ENCODE data around the gene ZIK1. TPM values are rescaled to one million over a fixed set of nuclear protein-coding genes. Genes with fewer than 3 reads are reported as not detected.
A peak's percentile ranks its signal among the peaks of the same experiment; 100 is the strongest.

Gene ZIK1
- total and polyA plus RNA-seq, 4 donors: 1.0 to 13.8 (median 3.5) TPM

DNA sequence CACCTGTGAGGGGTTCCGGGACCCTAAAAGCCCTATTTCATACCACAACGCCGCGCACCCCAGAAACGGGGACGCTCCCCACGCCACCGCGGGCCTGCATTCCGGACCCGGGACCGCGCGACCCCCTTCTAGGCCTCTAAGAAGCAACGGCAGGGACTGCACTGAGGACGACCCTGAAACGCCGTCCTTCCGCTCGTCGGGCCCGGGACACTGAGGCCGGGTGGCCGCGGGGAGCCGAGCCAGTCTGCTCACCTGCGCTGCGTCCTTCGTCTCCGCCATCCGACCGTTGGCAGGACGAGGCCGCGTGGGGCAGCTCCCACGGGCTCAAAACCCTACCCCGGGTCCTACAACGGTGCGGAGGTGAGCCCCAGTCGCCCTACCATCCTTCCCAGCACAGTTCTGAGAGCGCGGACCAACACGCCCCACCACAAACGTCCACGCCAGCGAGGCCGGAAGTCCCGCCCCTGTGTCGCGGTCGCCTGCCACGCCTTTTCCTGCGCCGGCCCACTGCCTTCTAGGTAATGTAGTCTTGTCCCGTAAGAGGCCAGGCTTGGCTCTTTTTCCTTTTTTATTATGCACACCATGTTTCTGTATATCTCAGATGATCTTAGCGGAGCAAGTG lies 24.4 kb upstream of the ZIK1 start, which contains the start of gene ZNF550:
ZNF550 (minus strand) TSS at position 460 of the 622 bp plus-strand sequence; CDS start at position 279, 181 bp downstream.
- Histone ChIP-seq H3K36me3 (ENCODE audit: control insufficient read depth in 4 of 4, insufficient read depth in 4 of 4, low read length in 4 of 4) (peaks cover 8 to 19% (median 16%) of the 10 kb centered on the region in 4 donors), H3K9me3 (ENCODE audit: control insufficient read depth in 4 of 4, insufficient read depth in 3 of 4, low read length in 3 of 4) (peaks cover 0 to 23% (median 11%) of the 10 kb centered on the region in 4 donors), H3K27me3 (ENCODE audit: control insufficient read depth in 3 of 3, insufficient read depth in 3 of 3, low read length in 2 of 3) (no peaks in the 10 kb centered on the region), H3K9ac (ENCODE audit: insufficient read depth in 1 of 2, low read length in 2 of 2) (peak within 1 kb of the TSS; percentile 59 to 83), H3K4me1 (ENCODE audit: control insufficient read depth in 5 of 5, insufficient read depth in 5 of 5, low read length in 5 of 5) (peaks cover 5 to 14% (median 12%) of the 10 kb centered on the region in 5 donors), H3K27ac (ENCODE audit: low read depth in 1 of 2, low read length in 1 of 2) (peak within 1 kb of the TSS; percentile 59 to 82), H3K4me3 (peak within 1 kb of the TSS; percentile 98)
- TF ChIP-seq, protein P1, sequence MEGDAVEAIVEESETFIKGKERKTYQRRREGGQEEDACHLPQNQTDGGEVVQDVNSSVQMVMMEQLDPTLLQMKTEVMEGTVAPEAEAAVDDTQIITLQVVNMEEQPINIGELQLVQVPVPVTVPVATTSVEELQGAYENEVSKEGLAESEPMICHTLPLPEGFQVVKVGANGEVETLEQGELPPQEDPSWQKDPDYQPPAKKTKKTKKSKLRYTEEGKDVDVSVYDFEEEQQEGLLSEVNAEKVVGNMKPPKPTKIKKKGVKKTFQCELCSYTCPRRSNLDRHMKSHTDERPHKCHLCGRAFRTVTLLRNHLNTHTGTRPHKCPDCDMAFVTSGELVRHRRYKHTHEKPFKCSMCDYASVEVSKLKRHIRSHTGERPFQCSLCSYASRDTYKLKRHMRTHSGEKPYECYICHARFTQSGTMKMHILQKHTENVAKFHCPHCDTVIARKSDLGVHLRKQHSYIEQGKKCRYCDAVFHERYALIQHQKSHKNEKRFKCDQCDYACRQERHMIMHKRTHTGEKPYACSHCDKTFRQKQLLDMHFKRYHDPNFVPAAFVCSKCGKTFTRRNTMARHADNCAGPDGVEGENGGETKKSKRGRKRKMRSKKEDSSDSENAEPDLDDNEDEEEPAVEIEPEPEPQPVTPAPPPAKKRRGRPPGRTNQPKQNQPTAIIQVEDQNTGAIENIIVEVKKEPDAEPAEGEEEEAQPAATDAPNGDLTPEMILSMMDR (IDR thresholded peaks at IDR 0.05; ENCODE audit: control extremely low read depth, extremely low read depth): no peak
- ATAC-seq (ENCODE audit: insufficient read depth, low FRiP score) (peak; percentile 91), DNase-seq (peak; percentile 91 to 96 (median 95))
- WGBS, 2 donors: 0% methylated on average over 56 of the region's 56 CpGs

DNA sequence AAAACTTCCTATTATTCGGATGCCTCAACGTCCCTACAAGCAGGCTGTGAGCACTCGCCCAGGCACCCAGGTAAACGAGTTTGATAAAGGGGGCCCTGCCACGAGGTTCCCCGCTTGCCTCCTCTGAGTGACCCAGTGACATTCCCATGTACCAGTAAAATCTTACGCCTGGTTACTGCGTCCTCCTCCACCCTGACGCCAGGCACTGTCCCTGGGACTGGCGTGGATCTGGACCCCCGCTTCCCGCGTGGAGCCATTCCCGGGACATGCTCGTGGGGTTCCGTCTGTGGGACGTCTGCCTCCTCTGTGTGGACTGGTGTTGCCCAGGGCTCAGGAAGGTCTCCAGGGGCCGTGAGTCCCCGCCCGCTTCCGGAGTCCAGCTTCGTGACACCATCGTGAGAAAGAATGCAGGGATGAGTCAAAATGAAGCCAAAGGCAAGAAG lies 23.9 kb upstream of the ZIK1 start:
- peak; percentile 30 for ATAC-seq (ENCODE audit: insufficient read depth, low FRiP score)
- Histone ChIP-seq H3K27me3 (ENCODE audit: control insufficient read depth in 3 of 3, insufficient read depth in 3 of 3, low read length in 2 of 3) (no peaks in the 10 kb centered on the region), H3K4me3 (peak overlapping the region; percentile 98), H3K9ac (ENCODE audit: insufficient read depth in 1 of 2, low read length in 2 of 2) (peak overlapping the region in 1 of 2 donors; percentile 83), H3K36me3 (ENCODE audit: control insufficient read depth in 4 of 4, insufficient read depth in 4 of 4, low read length in 4 of 4) (peaks cover 8 to 14% (median 12%) of the 10 kb centered on the region in 4 donors), H3K4me1 (ENCODE audit: control insufficient read depth in 5 of 5, insufficient read depth in 5 of 5, low read length in 5 of 5) (peaks cover 5 to 14% (median 12%) of the 10 kb centered on the region in 5 donors), H3K27ac (ENCODE audit: low read depth in 1 of 2, low read length in 1 of 2) (peak overlapping the region; percentile 37 to 82), H3K9me3 (ENCODE audit: control insufficient read depth in 4 of 4, insufficient read depth in 3 of 4, low read length in 3 of 4) (peaks cover 0 to 27% (median 12%) of the 10 kb centered on the region in 4 donors)
- WGBS, 2 donors: 23 to 30% methylated on average over 23 of the region's 23 CpGs
- DNase-seq: peak in 2 of 3 donors; percentile 34 to 38
- TF ChIP-seq, protein P1 (IDR thresholded peaks at IDR 0.05; ENCODE audit: control extremely low read depth, extremely low read depth): no peak

DNA sequence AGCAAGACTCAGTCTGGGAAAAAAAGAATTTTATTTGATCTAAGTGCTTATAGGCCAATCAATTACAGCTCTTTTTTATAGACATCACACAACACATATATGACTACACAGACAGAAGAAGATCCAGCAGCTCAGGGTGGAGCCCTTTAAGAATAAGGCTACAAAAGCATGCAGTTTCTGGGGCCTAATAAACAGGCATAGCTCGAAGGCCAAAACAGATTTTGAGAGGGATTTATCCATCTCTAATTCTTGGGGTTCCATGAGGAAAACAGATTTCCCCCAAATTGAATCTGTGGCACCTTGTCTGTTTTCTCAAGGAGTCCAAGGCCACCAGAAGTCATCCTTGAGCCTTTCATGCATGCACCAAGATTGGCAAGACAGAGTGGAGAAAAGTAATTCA lies 20.4 kb upstream of the ZIK1 start:
- TF ChIP-seq, protein P1 (IDR thresholded peaks at IDR 0.05; ENCODE audit: control extremely low read depth, extremely low read depth): no peak
- Histone ChIP-seq H3K9me3 (ENCODE audit: control insufficient read depth in 4 of 4, insufficient read depth in 3 of 4, low read length in 3 of 4) (peaks cover 4 to 50% (median 26%) of the 10 kb centered on the region in 4 donors), H3K4me3 (no peak overlapping the region), H3K27me3 (ENCODE audit: control insufficient read depth in 3 of 3, insufficient read depth in 3 of 3, low read length in 2 of 3) (no peaks in the 10 kb centered on the region), H3K27ac (ENCODE audit: low read depth in 1 of 2, low read length in 1 of 2) (no peak overlapping the region), H3K9ac (ENCODE audit: insufficient read depth in 1 of 2, low read length in 2 of 2) (no peak overlapping the region), H3K36me3 (ENCODE audit: control insufficient read depth in 4 of 4, insufficient read depth in 4 of 4, low read length in 4 of 4) (no peaks in the 10 kb centered on the region), H3K4me1 (ENCODE audit: control insufficient read depth in 5 of 5, insufficient read depth in 5 of 5, low read length in 5 of 5) (peaks cover 0 to 9% (median 4%) of the 10 kb centered on the region in 5 donors)
- ATAC-seq (ENCODE audit: insufficient read depth, low FRiP score) (no peak), DNase-seq (no peak)
- WGBS, 2 donors: 59 to 72% methylated on average over 1 of the region's 1 CpG

Data from lung (tissue), 12 donors.